DND-41 (cell line): Measurements from ENCODE around the gene KIF5A.
"Not testable (repeated sequence)": the region's sequence is repeated elsewhere in the genome, so short reads cannot be mapped to it uniquely, and the experiment has no call there.

Experiments used
- CTCF ChIP-seq: IDR thresholded peaks from 2 replicates; pipeline ENCODE4 v1.5.1; 2012; ENCODE audit warnings: borderline replicate concordance, low read length, moderate library complexity, mild to moderate bottlenecking; ENCODE audit not compliant: poor library complexity, severe bottlenecking; ENCODE audit errors: extremely low read depth
- EZH2 ChIP-seq: IDR thresholded peaks from 3 replicates; pipeline ENCODE4 v1.6.1; 2012; ENCODE audit warnings: borderline replicate concordance, low read depth, mild to moderate bottlenecking, moderate library complexity, low read length, inconsistent platforms; ENCODE audit not compliant: severe bottlenecking

GRCh38 chr12:57561117-57561516 lies 11.3 kb downstream of the KIF5A start:
- TF ChIP-seq EZH2, CTCF: not testable (repeated sequence)
